Tracheal epithelial cell (primary cell): ENCODE results near the gene CCDC93. TPM values are rescaled to one million over a fixed set of nuclear protein-coding genes. Genes with fewer than 3 reads are reported as not detected.

ENCODE experiments used
- total RNA-seq: library from RNA; depleted of rRNA; stranded (reverse); fragments of >200 nt; gene quantifications from 2 replicates; pipeline ENCODE4 v1.2.1, GENCODE V29; 2014

The CCDC93 gene
- total RNA-seq, result 15.8 and 22.2 TPM in 2 replicates

GRCh38 chr2:118013724-118014491 lies at the start of gene CCDC93:
CCDC93 (minus strand) TSS chr2:118014070; CDS start chr2:118013995, 75 bp downstream.

Other genes starting within 250 kb of the CCDC93 start
- 72.1 and 79.1 TPM in 2 replicates for gene DDX18, start 199.4 kb downstream of the CCDC93 start, total RNA-seq
- 8.5 and 21.7 TPM in 2 replicates for gene INSIG2, start 74.4 kb upstream of the CCDC93 start, total RNA-seq